Calu3 (cell line): ENCODE measurements around the gene CRYGN. TPM values are rescaled to one million over a fixed set of nuclear protein-coding genes. Genes with fewer than 3 reads are reported as not detected.

ENCODE experiments used
- BruUV-seq: library from RNA; stranded (reverse); fragments of 400-500 nt; replicated peaks from 2 replicates; lab custom pipeline; 2021; lab: Mats Ljungman, UMichigan
- CTCF ChIA-PET: fragments of 300-600 bp; sonication (Branson Sonifier 250); formaldehyde crosslinking; loops from one replicate; lab custom pipeline; 2022; ENCODE audit warnings: antibody characterized with exemption; lab: Charles Lee
- DNase-seq: peaks from one replicate; pipeline ENCODE4 v3.0.0; 2022
- H3K27ac Mint-ChIP-seq: one replicate; pipeline ENCODE4 v1.8.0; 2022; ENCODE audit warnings: mixed read lengths; ENCODE audit not compliant: unreplicated experiment
- H3K27me3 Mint-ChIP-seq: one replicate; pipeline ENCODE4 v1.8.0; 2022; ENCODE audit warnings: mixed read lengths; ENCODE audit not compliant: unreplicated experiment
- H3K36me3 Mint-ChIP-seq: one replicate; pipeline ENCODE4 v1.8.0; 2022; ENCODE audit warnings: mild to moderate bottlenecking, moderate library complexity, mixed read lengths; ENCODE audit not compliant: insufficient read depth, unreplicated experiment
- H3K4me1 Mint-ChIP-seq: one replicate; pipeline ENCODE4 v1.8.0; 2022; ENCODE audit warnings: mild to moderate bottlenecking, low read depth, mixed read lengths; ENCODE audit not compliant: unreplicated experiment
- H3K4me3 Mint-ChIP-seq: one replicate; pipeline ENCODE4 v1.8.0; 2022; ENCODE audit warnings: mild to moderate bottlenecking, low read depth, moderate library complexity, mixed read lengths; ENCODE audit not compliant: unreplicated experiment
- H3K9me3 Mint-ChIP-seq: one replicate; pipeline ENCODE4 v1.8.0; 2022; ENCODE audit warnings: low read depth, mixed read lengths; ENCODE audit not compliant: unreplicated experiment
- intact Hi-C: fragments of 100-400 bp; cut with micrococcal nuclease; formaldehyde crosslinking; loops from one replicate; pipeline ENCODE4 v1.10.0; 2022; ENCODE audit not compliant: unreplicated experiment
- total RNA-seq: library from RNA; stranded (reverse); gene quantifications from 2 replicates; pipeline ENCODE4 v1.2.3, GENCODE V29; 2022
- TF ChIP-seq, protein P1 (sequence below): fragments of 200-600 bp; IDR thresholded peaks from one replicate; pipeline ENCODE4 v1.8.0; 2022; ENCODE audit warnings: antibody characterized with exemption; ENCODE audit not compliant: unreplicated experiment

CRYGN gene
- total RNA-seq, 1 experiment from 2014 or later = not detected

DNA sequence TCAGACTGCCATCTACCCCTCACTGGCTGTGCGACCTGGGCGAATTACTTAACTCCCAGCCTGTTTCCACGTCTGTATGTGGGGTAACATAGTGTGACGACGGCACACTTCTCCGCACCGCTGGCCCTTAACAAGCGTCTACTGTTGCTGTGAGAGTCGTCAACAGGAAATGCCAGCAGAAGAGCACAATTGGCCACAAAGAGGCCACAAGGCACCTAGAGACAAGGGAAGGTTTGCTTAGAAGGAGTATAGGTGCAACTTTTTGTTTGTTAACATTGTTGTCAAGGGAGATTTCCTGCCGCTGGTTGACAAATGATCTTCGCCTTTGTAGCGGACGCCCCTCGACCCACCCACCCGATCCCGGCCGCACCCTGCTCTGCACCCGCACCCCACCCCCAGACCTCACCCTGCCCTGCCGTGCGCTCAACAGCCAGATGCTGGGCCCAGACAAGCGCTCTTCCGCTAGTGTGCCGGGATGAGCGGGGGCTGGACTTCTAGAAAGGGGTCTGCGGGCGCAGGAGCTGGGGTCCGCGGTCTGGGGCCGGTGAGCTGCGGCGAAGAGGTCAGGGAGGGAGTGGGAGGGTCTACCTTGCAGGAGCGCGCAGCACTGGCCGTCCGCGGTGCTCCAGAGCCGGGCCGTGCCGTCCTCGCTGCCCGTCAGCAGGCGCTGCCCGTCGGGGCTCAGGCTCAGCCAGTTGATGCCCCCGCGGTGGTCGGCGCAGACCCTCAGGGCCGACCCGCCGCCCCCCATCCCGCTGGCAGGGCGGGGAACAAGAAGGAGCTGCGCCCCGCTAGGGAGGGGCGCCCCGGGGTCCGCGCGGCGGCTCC, 30.9 kb downstream of the CRYGN start:
- DNase-seq = peak; percentile 45
- CTCF ChIA-PET = interaction anchor here (0.6 kb wide), 1 partner anchor 979 kb away, joined by 4 read pairs; no protein-coding TSS in a partner anchor
- intact Hi-C loops = no loop called here
- BruUV-seq = no TSS peak
- peaks cover 5% of the 10 kb centered on the region for H3K36me3 Mint-ChIP-seq
- H3K27ac Mint-ChIP-seq = peak overlapping the region; percentile 67
- TF ChIP-seq, protein P1, sequence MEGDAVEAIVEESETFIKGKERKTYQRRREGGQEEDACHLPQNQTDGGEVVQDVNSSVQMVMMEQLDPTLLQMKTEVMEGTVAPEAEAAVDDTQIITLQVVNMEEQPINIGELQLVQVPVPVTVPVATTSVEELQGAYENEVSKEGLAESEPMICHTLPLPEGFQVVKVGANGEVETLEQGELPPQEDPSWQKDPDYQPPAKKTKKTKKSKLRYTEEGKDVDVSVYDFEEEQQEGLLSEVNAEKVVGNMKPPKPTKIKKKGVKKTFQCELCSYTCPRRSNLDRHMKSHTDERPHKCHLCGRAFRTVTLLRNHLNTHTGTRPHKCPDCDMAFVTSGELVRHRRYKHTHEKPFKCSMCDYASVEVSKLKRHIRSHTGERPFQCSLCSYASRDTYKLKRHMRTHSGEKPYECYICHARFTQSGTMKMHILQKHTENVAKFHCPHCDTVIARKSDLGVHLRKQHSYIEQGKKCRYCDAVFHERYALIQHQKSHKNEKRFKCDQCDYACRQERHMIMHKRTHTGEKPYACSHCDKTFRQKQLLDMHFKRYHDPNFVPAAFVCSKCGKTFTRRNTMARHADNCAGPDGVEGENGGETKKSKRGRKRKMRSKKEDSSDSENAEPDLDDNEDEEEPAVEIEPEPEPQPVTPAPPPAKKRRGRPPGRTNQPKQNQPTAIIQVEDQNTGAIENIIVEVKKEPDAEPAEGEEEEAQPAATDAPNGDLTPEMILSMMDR = no peak
- peaks cover 11% of the 10 kb centered on the region for H3K4me1 Mint-ChIP-seq
- H3K9me3 Mint-ChIP-seq = no peaks in the 10 kb centered on the region
- H3K4me3 Mint-ChIP-seq = peak overlapping the region; percentile 55
- H3K27me3 Mint-ChIP-seq = peaks cover 51% of the 10 kb centered on the region

- peak overlapping the region; percentile 67 for H3K27ac Mint-ChIP-seq
- H3K27me3 Mint-ChIP-seq = peaks cover 45% of the 10 kb centered on the region
- CTCF ChIA-PET = no interaction called here
- H3K9me3 Mint-ChIP-seq = no peaks in the 10 kb centered on the region
- TF ChIP-seq, protein P1 = no peak
- H3K4me1 Mint-ChIP-seq = peaks cover 17% of the 10 kb centered on the region
- BruUV-seq = no TSS peak
- H3K36me3 Mint-ChIP-seq = peaks cover 5% of the 10 kb centered on the region
- DNase-seq = no peak
- peak overlapping the region; percentile 55 for H3K4me3 Mint-ChIP-seq
- intact Hi-C loops = no loop called here
Measured at GRCh38 chr7:151408498-151408838, 31.5 kb downstream of the CRYGN start.

GRCh38 chr7:151406886-151407583, 32.9 kb downstream of the CRYGN start:
- Mint-ChIP-seq H3K36me3 (peaks cover 5% of the 10 kb centered on the region), H3K4me1 (peaks cover 18% of the 10 kb centered on the region), H3K9me3 (no peaks in the 10 kb centered on the region), H3K4me3 (no peak overlapping the region), H3K27me3 (peaks cover 31% of the 10 kb centered on the region), H3K27ac (no peak overlapping the region)
- intact Hi-C loops = no loop called here
- CTCF ChIA-PET = no interaction called here
- TF ChIP-seq, protein P1 = no peak
- no TSS peak for BruUV-seq
- no peak for DNase-seq

DNA sequence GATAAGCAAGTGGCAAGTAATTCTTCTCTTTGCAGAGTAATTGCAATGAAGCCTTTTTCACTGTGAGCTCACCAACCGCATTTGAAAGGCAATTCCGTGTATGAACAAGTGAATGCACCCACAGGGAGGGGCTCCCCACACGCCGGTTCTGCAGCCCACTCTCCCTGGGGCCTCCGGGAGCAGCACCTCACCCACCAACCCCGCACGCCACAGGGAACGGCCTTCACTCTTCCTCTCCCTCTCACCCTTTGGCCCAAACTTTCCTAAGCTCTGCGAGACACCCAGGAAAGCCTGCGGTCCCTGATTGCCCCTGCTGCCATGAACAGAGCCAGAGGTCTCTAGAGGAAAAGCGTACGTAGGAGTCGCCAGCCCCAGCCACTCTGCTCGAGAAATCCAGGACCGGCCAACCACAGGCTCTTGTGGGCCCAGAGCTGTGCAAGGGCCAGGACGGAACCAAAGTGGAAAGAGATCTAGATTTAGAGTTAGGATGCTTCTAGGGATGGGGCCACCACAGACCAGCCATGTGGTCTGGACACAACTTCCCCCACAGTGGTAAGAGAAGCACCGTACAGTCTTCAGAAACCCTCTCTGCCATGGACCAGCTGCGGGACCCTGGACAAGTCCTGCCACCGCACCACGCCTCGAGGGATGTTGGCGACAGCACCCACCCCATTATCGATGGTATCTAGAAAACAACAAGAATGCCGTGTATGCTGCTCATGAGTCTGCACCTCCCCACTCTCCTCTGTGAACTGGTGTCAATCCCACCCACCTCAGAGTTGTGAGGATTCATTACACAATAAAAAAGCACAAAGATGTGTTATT, 33.7 kb downstream of the CRYGN start:
- no TSS peak for BruUV-seq
- intact Hi-C loops = no loop called here
- peaks cover 30% of the 10 kb centered on the region for H3K27me3 Mint-ChIP-seq
- no peak overlapping the region for H3K4me3 Mint-ChIP-seq
- no peaks in the 10 kb centered on the region for H3K9me3 Mint-ChIP-seq
- TF ChIP-seq, protein P1 = no peak
- DNase-seq = no peak
- H3K4me1 Mint-ChIP-seq = peaks cover 18% of the 10 kb centered on the region
- peaks cover 5% of the 10 kb centered on the region for H3K36me3 Mint-ChIP-seq
- CTCF ChIA-PET = no interaction called here
- no peak overlapping the region for H3K27ac Mint-ChIP-seq
